ENCODE data around the gene TRAF6.

DNA sequence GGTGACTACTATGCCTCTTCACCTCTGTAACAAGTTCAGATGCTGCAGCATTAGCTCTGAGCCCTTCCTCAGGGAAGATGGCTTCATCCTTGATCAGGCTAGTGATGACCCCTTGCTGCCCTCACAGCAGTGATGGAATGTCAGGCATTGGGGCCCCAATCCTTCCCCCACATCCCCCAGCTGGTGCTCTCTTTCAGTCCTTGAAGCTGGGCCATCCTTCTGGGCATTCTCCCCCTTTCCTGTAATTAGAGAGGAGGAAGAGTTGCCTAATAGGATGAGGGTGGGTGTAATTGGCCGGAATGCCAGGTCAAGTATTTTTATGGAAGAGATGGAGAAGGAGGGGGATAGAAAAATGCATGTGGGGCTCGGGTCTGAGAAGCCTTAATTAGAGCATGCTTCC lies 62.6 kb downstream of the TRAF6 start:
- TF ChIP-seq CTCF (IDR thresholded peaks at IDR 0.05; ENCODE audit: insufficient read depth, low read length): no peak
- no peak for TF ChIP-seq POLR2AphosphoS5 (IDR thresholded peaks at IDR 0.05; ENCODE audit: low read depth)
- TF ChIP-seq, protein P1, sequence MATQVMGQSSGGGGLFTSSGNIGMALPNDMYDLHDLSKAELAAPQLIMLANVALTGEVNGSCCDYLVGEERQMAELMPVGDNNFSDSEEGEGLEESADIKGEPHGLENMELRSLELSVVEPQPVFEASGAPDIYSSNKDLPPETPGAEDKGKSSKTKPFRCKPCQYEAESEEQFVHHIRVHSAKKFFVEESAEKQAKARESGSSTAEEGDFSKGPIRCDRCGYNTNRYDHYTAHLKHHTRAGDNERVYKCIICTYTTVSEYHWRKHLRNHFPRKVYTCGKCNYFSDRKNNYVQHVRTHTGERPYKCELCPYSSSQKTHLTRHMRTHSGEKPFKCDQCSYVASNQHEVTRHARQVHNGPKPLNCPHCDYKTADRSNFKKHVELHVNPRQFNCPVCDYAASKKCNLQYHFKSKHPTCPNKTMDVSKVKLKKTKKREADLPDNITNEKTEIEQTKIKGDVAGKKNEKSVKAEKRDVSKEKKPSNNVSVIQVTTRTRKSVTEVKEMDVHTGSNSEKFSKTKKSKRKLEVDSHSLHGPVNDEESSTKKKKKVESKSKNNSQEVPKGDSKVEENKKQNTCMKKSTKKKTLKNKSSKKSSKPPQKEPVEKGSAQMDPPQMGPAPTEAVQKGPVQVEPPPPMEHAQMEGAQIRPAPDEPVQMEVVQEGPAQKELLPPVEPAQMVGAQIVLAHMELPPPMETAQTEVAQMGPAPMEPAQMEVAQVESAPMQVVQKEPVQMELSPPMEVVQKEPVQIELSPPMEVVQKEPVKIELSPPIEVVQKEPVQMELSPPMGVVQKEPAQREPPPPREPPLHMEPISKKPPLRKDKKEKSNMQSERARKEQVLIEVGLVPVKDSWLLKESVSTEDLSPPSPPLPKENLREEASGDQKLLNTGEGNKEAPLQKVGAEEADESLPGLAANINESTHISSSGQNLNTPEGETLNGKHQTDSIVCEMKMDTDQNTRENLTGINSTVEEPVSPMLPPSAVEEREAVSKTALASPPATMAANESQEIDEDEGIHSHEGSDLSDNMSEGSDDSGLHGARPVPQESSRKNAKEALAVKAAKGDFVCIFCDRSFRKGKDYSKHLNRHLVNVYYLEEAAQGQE (IDR thresholded peaks at IDR 0.05; ENCODE audit: insufficient replicate concordance, low read depth): no peak
- TF ChIP-seq GABPA (IDR thresholded peaks at IDR 0.05; ENCODE audit: low read depth): no peak
- TF ChIP-seq SPI1 (IDR thresholded peaks at IDR 0.05; ENCODE audit: borderline replicate concordance, low read depth): no peak
